ENCODE data around the gene PLCB1. TPM values are rescaled to one million over a fixed set of nuclear protein-coding genes. Genes with fewer than 3 reads are reported as not detected.
"Not testable (repeated sequence)": the region's sequence is repeated elsewhere in the genome, so short reads cannot be mapped to it uniquely, and the experiment has no call there.

The PLCB1 gene
- total RNA-seq, 2 donors from 2014 or later = 3.2 to 3.4 TPM

- ATAC-seq (replicated peaks in 1 of 2) = no peak
Observed at GRCh38 chr20:8809107-8809953, 677.3 kb downstream of the PLCB1 start.

GRCh38 chr20:8811801-8812594 lies 679.9 kb downstream of the PLCB1 start:
- H3K36me3 Mint-ChIP-seq (ENCODE audit: insufficient read depth in 2 of 2) = no peaks in the 10 kb centered on the region
- no peak overlapping the region for H3K27ac Mint-ChIP-seq
- H3K9me3 Mint-ChIP-seq = no peaks in the 10 kb centered on the region
- no peak for DNase-seq
- no peaks in the 10 kb centered on the region for H3K27me3 Mint-ChIP-seq (ENCODE audit: low read depth)
- no peaks in the 10 kb centered on the region for H3K4me1 Mint-ChIP-seq (ENCODE audit: low read depth)
- H3K4me3 Mint-ChIP-seq = no peak overlapping the region
- ATAC-seq (replicated peaks in 1 of 2) = no peak

More at GRCh38 chr20:8809107-8809953, 677.3 kb downstream of the PLCB1 start:
- H3K4me1 Mint-ChIP-seq (ENCODE audit: low read depth) = no peaks in the 10 kb centered on the region
- no peak for DNase-seq
- no peak overlapping the region for H3K27ac Mint-ChIP-seq
- no peaks in the 10 kb centered on the region for H3K9me3 Mint-ChIP-seq
- no peaks in the 10 kb centered on the region for H3K27me3 Mint-ChIP-seq (ENCODE audit: low read depth)
- H3K4me3 Mint-ChIP-seq = no peak overlapping the region
- no peaks in the 10 kb centered on the region for H3K36me3 Mint-ChIP-seq (ENCODE audit: insufficient read depth in 2 of 2)

- no peaks in the 10 kb centered on the region for H3K9me3 Mint-ChIP-seq
- H3K36me3 Mint-ChIP-seq (ENCODE audit: insufficient read depth in 2 of 2) = no peaks in the 10 kb centered on the region
- no peak overlapping the region for H3K4me3 Mint-ChIP-seq
- ATAC-seq (replicated peaks in 1 of 2) (no peak), DNase-seq (no peak)
- H3K4me1 Mint-ChIP-seq (ENCODE audit: low read depth) = no peaks in the 10 kb centered on the region
- H3K27me3 Mint-ChIP-seq (ENCODE audit: low read depth) = no peaks in the 10 kb centered on the region
- no peak overlapping the region for H3K27ac Mint-ChIP-seq
Observed at GRCh38 chr20:8812817-8813216, 680.8 kb downstream of the PLCB1 start.

GRCh38 chr20:8815208-8815607 lies 683.1 kb downstream of the PLCB1 start:
- Mint-ChIP-seq H3K9me3 (no peaks in the 10 kb centered on the region), H3K27me3 (ENCODE audit: low read depth) (no peaks in the 10 kb centered on the region), H3K4me3 (no peak overlapping the region), H3K4me1 (ENCODE audit: low read depth) (no peaks in the 10 kb centered on the region), H3K36me3 (ENCODE audit: insufficient read depth in 2 of 2) (no peaks in the 10 kb centered on the region), H3K27ac (no peak overlapping the region)
- no peak for DNase-seq
- no peak for ATAC-seq (replicated peaks in 1 of 2)

- DNase-seq (no peak), ATAC-seq (replicated peaks in 1 of 2) (no peak)
- Mint-ChIP-seq H3K27me3 (ENCODE audit: low read depth) (no peaks in the 10 kb centered on the region), H3K36me3 (ENCODE audit: insufficient read depth in 2 of 2) (peaks cover 0 to 1% of the 10 kb centered on the region in 2 donors), H3K27ac (no peak overlapping the region), H3K4me3 (no peak overlapping the region), H3K4me1 (ENCODE audit: low read depth) (no peaks in the 10 kb centered on the region), H3K9me3 (peaks cover 8% of the 10 kb centered on the region in 2 donors)
Observed at GRCh38 chr20:8829256-8829655, 697.2 kb downstream of the PLCB1 start.

GRCh38 chr20:8834294-8834693 lies 702.2 kb downstream of the PLCB1 start:
- not testable (repeated sequence) for H3K4me1 Mint-ChIP-seq (ENCODE audit: low read depth); H3K4me3 Mint-ChIP-seq; H3K9me3 Mint-ChIP-seq; DNase-seq; H3K27me3 Mint-ChIP-seq (ENCODE audit: low read depth); H3K27ac Mint-ChIP-seq; H3K36me3 Mint-ChIP-seq (ENCODE audit: insufficient read depth in 2 of 2); ATAC-seq (replicated peaks in 1 of 2)

GRCh38 chr20:8834851-8835250 lies 702.8 kb downstream of the PLCB1 start:
- H3K4me3 Mint-ChIP-seq = no peak overlapping the region
- no peak overlapping the region for H3K27ac Mint-ChIP-seq
- no peaks in the 10 kb centered on the region for H3K36me3 Mint-ChIP-seq (ENCODE audit: insufficient read depth in 2 of 2)
- peaks cover 2 to 3% of the 10 kb centered on the region in 2 donors for H3K9me3 Mint-ChIP-seq
- DNase-seq = no peak
- ATAC-seq (replicated peaks in 1 of 2) = no peak
- no peaks in the 10 kb centered on the region for H3K27me3 Mint-ChIP-seq (ENCODE audit: low read depth)
- no peaks in the 10 kb centered on the region for H3K4me1 Mint-ChIP-seq (ENCODE audit: low read depth)

- Mint-ChIP-seq H3K36me3 (ENCODE audit: insufficient read depth in 2 of 2) (no peaks in the 10 kb centered on the region), H3K27me3 (ENCODE audit: low read depth) (no peaks in the 10 kb centered on the region), H3K4me3 (no peak overlapping the region), H3K4me1 (ENCODE audit: low read depth) (no peaks in the 10 kb centered on the region), H3K27ac (no peak overlapping the region), H3K9me3 (peaks cover 1 to 2% of the 10 kb centered on the region in 2 donors)
- ATAC-seq (replicated peaks in 1 of 2) (no peak), DNase-seq (no peak)
Observed at GRCh38 chr20:8837396-8837795, 705.3 kb downstream of the PLCB1 start.

- H3K27me3 Mint-ChIP-seq (ENCODE audit: low read depth) = no peaks in the 10 kb centered on the region
- H3K4me3 Mint-ChIP-seq = no peak overlapping the region
- H3K27ac Mint-ChIP-seq = no peak overlapping the region
- H3K9me3 Mint-ChIP-seq = no peaks in the 10 kb centered on the region
- H3K36me3 Mint-ChIP-seq (ENCODE audit: insufficient read depth in 2 of 2) = no peaks in the 10 kb centered on the region
- ATAC-seq (replicated peaks in 1 of 2) = no peak
- H3K4me1 Mint-ChIP-seq (ENCODE audit: low read depth) = no peaks in the 10 kb centered on the region
- DNase-seq = no peak
Observed at GRCh38 chr20:8842525-8842924, 710.5 kb downstream of the PLCB1 start.

- H3K4me1 Mint-ChIP-seq (ENCODE audit: low read depth) = no peaks in the 10 kb centered on the region
- no peaks in the 10 kb centered on the region for H3K27me3 Mint-ChIP-seq (ENCODE audit: low read depth)
- ATAC-seq (replicated peaks in 1 of 2) (no peak), DNase-seq (no peak)
- no peak overlapping the region for H3K27ac Mint-ChIP-seq
- H3K36me3 Mint-ChIP-seq (ENCODE audit: insufficient read depth in 2 of 2) = no peaks in the 10 kb centered on the region
- no peak overlapping the region for H3K4me3 Mint-ChIP-seq
- H3K9me3 Mint-ChIP-seq = no peaks in the 10 kb centered on the region
Observed at GRCh38 chr20:8844179-8844578, 712.1 kb downstream of the PLCB1 start.

- no peaks in the 10 kb centered on the region for H3K27me3 Mint-ChIP-seq (ENCODE audit: low read depth)
- no peaks in the 10 kb centered on the region for H3K36me3 Mint-ChIP-seq (ENCODE audit: insufficient read depth in 2 of 2)
- no peaks in the 10 kb centered on the region for H3K9me3 Mint-ChIP-seq
- DNase-seq = no peak
- ATAC-seq (replicated peaks in 1 of 2) = no peak
- no peaks in the 10 kb centered on the region for H3K4me1 Mint-ChIP-seq (ENCODE audit: low read depth)
- no peak overlapping the region for H3K27ac Mint-ChIP-seq
- no peak overlapping the region for H3K4me3 Mint-ChIP-seq
Observed at GRCh38 chr20:8849990-8850389, 717.9 kb downstream of the PLCB1 start.

- DNase-seq (no peak), ATAC-seq (replicated peaks in 1 of 2) (no peak)
- Mint-ChIP-seq H3K4me3 (no peak overlapping the region), H3K36me3 (ENCODE audit: insufficient read depth in 2 of 2) (no peaks in the 10 kb centered on the region), H3K27me3 (ENCODE audit: low read depth) (no peaks in the 10 kb centered on the region), H3K4me1 (ENCODE audit: low read depth) (no peaks in the 10 kb centered on the region), H3K27ac (no peak overlapping the region), H3K9me3 (peaks cover 0 to under 1% of the 10 kb centered on the region in 2 donors)
Observed at GRCh38 chr20:8851446-8851845, 719.4 kb downstream of the PLCB1 start.

GRCh38 chr20:8851919-8852318 lies 719.9 kb downstream of the PLCB1 start:
- not testable (repeated sequence) for H3K9me3 Mint-ChIP-seq; H3K4me3 Mint-ChIP-seq; H3K27ac Mint-ChIP-seq; H3K27me3 Mint-ChIP-seq (ENCODE audit: low read depth); H3K36me3 Mint-ChIP-seq (ENCODE audit: insufficient read depth in 2 of 2); DNase-seq; H3K4me1 Mint-ChIP-seq (ENCODE audit: low read depth); ATAC-seq (replicated peaks in 1 of 2)

Measured in activated T-cell treated with anti-CD3 and anti-CD28 coated beads, Interleukin-2, amount 50 U/mL, for 72 hours (primary cell).